NCI-H345 treated with DMSO at 0.1 percent for 48 hours (cell line): ENCODE measurements around the gene SPINT1.

ENCODE experiments used
- DNase-seq: peaks from one replicate; lab custom pipeline; 2025; ENCODE audit not compliant: unreplicated experiment; lab: John Stamatoyannopoulos, UW

The SPINT1 gene, protein sequence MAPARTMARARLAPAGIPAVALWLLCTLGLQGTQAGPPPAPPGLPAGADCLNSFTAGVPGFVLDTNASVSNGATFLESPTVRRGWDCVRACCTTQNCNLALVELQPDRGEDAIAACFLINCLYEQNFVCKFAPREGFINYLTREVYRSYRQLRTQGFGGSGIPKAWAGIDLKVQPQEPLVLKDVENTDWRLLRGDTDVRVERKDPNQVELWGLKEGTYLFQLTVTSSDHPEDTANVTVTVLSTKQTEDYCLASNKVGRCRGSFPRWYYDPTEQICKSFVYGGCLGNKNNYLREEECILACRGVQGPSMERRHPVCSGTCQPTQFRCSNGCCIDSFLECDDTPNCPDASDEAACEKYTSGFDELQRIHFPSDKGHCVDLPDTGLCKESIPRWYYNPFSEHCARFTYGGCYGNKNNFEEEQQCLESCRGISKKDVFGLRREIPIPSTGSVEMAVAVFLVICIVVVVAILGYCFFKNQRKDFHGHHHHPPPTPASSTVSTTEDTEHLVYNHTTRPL

DNA sequence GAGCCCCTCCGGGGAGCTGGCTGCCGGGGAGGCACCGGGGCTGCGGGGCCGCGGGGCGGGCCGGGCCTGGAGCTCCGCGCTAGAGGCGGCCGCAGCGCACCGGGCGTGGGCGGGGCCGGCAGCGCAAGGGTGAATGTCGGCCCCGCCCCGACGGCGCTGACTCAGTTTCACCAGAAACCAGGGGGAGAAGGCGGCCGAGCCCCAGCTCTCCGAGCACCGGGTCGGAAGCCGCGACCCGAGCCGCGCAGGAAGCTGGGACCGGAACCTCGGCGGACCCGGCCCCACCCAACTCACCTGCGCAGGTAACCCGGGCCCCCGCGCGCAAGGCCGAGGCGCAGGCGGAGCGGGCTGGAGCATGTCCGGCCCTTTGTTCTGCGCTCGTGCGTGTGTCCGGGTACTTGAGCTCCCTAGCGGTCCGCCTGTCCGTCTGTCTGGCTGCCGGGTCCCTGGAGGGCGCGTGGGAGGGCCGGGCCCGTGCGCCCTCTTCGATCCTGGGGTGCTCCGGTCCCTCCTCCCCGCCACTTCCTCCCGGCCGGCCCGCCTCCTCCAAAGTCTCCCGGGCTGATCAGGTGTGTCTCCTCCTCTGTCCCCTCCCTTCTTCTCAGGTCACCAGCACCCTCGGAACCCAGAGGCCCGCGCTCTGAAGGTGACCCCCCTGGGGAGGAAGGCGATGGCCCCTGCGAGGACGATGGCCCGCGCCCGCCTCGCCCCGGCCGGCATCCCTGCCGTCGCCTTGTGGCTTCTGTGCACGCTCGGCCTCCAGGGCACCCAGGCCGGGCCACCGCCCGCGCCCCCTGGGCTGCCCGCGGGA, at the start of gene SPINT1:
TSS of gene SPINT1 (plus strand) at position 164 of the 811 bp plus-strand sequence. CDS start at position 671, 507 bp downstream.
- no peak for DNase-seq

DNA sequence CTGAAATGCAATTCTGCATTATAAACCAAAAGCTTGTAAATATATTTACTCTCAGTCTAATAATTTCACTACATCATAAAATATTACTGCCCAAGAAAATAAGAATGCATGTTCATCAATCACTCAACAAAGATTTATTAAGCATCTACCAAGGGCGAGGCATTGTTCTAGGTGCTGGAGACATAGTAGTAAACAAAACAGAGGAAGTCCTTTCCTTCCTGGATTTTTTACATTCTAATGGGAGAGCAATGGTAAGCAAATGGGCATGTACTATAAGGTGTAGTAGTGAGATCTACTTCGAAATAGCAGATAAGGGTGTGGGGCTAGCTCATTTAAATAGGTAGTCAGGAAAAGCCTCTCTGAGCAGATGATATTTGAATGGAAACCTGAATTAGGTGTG, 47.8 kb upstream of the SPINT1 start:
- no peak for DNase-seq

DNA sequence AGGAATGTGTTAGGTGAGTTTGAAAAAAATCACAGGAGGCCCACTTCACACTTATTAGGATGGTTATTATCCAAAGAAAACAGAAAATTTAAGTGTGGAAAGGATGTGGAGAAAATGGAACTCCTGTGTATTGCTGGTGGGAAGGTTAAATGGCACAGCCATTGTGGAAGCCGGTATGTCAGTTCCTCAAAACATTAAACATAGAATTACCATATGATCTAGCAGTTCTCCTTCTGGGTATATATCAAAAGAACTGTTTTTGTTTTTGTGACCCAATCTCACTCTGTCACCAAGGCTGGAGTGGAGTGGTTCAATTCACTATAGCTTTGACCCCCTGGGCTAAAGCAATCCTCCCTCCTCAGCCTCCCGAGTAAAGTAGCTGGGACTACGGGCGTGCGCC, 47.3 kb upstream of the SPINT1 start:
- DNase-seq: no peak

DNA sequence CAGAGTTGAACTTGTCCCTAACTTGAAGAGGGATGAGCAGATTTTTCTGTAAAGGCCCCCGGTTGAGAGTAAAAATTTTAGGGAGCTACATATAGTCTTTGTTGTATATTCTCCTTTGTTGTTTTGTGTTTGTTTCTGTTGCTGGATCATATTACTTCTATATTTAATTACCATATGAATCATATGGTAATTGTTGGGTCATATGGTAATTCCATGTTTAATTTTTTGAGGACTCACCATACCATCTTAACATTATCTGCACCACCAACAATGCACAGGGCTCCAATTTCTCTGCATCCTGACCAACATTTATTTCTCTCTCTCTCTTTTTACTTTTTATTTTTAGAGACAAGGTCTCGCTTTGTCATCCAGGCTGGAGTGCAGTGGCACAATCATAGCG, 44.3 kb upstream of the SPINT1 start:
- DNase-seq: no peak

DNA sequence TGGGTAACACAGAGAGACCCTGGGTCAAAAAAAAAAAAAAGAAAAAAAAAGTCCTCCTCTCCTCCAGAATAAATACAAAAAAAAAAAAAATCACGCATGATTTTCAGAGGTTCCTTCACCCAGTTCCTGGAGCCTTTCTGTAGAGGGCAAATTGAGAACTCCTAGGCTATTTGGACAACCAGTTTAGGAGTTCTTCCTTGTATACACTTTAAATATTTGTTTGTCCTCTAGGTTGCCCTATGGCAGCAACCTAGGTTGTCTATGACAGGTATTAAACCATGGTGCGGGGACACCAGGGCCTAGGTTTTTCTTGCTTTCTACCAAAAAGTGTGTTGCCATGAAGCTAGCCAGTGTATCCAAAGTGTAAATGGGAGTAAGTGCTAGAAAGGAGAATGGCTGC, 40.8 kb upstream of the SPINT1 start:
- DNase-seq: no peak

DNA sequence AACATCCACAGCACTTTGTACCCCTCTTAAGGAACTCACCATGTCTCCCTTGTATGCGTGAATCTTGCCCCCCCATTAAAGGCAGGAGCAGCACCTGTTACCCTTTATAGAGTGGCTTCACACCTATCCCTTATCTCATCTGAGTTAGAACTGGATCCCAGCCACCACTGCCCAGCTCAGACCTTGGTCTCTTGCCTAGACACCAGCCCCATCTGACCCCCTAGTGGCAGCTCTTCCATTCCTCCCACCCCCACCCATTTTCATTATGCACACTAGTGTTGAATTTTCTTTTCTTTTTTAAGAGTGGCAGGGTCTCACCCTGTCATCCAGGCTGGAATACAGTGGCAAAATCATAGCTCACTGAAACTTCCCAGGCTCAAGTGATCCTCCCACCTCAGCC, 40.2 kb upstream of the SPINT1 start:
- DNase-seq: no peak

DNA sequence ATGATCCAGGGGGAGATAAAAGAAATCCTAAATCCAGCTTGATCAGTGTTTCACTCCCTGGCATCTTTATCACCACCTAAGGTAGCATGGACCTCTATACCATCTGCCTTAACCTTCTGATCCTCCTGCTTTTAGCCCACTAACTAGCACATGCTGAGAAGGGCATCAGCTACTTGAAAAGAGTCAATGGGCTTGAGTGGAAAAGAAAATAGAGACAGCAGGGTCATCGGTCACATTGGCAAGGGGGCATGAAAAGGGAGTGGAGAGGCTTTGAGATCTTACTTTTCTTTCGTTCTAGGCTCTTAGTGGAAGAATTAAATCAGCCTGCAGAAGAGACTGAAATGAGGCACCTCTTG, 37.2 kb upstream of the SPINT1 start:
- DNase-seq: no peak

DNA sequence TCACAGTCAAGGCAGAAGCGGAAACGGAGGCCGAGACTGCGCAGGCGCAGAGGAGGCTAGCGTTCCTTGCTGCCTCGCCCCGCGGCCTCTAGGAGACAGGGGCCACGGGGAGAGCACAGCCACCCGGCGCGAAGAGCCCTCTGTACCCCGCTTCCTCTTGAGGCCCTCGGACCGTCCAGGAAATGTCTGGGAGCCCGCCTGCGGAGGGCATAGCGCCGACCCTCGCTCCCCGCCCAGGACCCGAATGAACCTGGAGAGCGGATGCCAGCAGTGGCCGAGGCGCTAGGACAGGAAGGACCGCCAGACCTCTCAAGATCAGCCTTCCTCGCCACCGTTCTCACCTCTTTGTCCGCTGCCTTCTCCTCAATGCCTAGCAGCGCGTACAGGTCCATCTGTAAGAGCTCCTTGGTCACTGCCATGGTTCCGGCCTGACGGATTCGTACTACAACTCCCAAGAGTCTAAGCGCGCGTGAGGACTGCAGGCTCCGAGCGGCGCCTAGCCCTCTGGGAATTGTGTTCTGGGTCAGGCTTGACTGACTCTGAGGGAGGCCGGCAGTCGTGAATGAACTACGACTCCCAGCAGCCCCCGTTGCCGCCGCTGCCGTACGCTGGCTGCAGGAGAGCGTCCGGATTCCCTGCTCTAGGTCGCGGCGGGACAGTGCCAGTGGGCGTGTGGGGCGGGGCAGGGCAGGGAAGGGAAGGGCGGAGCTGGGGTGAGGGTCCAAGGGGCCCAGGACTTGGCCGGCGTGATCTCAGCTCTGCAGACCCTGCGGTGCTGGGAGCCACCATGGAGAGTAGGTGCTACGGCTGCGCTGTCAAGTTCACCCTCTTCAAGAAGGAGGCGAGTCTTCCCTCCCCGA, 36.6 kb upstream of the SPINT1 start, which contains the start of the genes DNAJC17 and ZFYVE19:
TSS of gene DNAJC17 (minus strand) at position 446 of the 860 bp plus-strand sequence. CDS start at position 419, 27 bp downstream.
TSS of gene ZFYVE19 (plus strand) at position 62 of the 860 bp plus-strand sequence. CDS start at position 563, 501 bp downstream.
- peak; percentile 86 for DNase-seq

DNA sequence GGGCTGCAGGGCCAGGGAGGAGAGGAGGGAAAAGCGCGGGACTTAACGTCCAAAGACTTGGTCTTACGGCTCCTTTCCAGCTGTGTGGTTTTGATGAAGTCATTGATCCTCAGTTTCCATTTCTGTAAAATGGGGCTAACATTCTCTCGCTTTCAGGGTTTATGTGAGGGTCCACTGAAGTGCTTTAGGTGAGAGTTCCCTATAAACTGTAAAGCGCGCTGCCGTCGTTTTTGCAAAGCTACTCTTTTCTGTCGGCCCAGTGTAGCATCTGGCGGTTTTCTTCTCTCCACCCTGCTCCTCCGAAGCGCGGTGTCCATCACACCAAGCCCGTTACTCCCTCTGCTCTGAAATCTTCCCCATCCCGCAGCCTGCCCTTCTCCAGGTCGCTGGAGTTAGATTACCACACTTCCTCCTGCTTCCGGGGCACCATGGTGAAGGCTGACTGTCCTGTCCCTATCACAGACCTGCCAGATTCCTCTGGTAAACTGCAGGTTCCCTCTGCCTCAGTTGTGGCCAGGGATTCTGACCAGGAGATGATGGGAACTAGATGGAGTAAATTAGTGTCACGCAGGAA, 35.9 kb upstream of the SPINT1 start:
- DNase-seq: no peak

DNA sequence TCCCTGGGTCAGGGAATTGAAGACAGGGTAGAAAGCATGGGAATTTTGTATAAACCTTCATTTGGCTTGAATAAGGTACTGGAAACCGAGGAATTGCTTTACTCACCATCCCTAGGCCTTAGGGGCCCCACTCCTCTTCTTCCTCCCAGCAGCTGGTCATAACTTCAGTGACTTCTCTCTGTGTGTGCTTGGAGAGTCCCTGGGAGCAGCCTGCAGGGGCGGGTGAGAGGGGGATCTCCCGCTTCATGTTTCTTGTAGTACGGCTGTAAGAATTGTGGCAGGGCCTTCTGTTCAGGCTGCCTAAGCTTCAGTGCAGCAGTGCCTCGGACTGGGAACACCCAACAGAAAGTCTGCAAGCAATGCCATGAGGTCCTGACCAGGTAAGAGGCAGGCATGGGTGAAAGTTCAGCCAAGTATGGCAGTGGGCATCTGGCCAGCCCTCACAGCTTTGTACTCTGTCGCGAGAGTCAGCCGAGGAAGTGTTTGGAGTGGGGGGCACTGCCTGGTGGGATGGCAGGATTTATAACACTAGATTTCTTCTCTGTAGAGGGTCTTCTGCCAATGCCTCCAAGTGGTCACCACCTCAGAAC, 34.9 kb upstream of the SPINT1 start:
- DNase-seq: no peak

DNA sequence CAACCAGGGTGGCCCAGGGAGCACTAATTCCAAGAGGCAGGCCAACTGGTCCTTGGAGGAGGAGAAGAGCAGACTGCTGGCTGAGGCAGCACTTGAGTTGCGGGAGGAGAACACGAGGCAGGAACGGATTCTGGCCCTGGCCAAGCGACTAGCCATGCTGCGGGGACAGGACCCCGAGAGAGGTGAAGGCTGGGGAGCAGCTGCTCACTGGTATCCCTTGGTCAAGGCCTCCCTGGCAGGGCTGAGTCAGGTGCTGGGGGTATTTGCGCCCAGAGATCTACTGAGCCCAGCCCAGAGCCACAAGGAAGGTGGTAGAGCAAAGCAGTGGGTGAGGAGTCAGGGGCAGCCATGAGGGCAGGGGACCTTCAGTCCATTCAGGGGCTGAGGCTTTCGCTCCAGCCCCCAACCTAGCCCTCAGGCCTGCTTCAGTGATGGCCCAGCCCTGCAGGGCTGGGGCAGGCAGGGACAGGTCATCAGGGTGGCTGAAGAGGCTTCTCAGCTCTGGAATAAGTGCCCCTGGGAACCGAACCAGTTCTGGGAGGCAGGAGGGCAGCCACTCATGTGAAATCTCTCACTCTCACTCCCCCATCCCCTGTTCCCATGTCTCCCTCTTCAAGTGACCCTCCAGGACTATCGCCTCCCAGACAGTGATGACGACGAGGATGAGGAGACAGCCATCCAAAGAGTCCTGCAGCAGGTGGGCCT, 31.0 kb upstream of the SPINT1 start:
- DNase-seq: no peak

DNA sequence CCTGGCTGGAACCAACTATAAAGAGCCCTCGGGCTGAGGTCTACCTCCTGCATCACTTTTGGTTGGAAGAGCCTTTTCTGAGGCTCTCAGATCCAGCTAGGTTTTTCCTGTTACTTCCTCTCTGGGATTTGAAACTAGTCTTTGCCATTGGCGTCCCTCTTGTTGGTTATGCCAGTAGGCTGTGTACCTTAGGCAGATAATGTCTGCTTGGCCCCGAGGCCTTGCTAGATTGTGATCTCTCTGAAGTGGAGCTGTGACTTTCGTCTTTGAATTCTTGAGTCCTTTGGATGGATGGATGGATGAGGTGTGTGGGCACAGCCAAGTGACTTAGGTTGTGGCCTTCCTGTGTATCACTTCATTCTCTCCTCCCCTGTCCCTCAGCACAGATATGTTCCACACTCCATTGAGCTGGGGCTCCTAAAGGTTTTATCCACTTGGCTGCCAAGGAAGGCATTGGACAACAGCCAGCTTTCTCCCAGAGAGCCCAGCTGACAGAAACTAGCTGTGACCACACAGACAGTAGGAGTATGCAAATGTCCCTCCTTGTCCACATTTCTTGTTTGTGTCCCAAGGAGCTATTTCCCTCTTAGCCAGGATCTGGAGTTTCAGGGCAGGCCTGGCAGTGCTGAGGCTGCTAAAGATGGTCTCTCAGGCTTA, 28.7 kb upstream of the SPINT1 start:
- DNase-seq: no peak

DNA sequence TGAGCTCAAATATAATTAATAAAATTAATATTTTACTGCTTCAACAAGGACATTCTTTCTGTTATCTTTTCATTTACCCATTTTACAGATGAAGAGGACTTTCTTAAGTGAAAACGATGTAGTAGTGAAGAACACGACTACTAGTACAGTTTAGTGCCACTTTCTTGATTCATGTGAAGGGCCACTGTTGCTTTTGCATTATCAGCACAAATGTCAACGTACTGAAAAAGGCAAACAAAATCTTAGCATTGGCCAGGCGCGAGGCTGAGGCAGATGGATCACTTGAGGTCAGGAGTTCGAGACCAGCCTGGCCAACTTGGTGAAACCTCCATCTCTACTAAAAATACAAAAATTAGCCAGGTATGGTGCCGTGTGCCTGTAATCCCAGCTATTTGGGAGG, 24.8 kb upstream of the SPINT1 start:
- no peak for DNase-seq

DNA sequence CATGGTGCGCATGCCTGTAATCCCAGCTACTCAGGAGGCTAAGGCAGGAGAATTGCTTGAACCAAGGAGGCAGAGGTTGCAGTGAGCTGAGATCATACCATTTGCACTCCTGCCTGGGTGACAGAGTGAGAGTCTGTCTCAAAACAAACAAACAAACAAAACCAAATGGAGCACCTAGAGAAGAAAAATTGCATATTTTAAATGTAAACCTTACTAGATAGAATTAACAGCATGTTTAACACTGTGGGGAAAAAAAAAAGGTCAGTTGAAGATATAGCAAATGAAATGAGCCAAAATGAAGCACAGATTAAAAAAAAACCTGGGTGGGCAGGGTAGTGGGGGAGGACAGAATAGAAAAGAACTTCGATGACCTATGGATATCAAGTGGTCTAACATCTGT, 22.7 kb upstream of the SPINT1 start:
- no peak for DNase-seq

DNA sequence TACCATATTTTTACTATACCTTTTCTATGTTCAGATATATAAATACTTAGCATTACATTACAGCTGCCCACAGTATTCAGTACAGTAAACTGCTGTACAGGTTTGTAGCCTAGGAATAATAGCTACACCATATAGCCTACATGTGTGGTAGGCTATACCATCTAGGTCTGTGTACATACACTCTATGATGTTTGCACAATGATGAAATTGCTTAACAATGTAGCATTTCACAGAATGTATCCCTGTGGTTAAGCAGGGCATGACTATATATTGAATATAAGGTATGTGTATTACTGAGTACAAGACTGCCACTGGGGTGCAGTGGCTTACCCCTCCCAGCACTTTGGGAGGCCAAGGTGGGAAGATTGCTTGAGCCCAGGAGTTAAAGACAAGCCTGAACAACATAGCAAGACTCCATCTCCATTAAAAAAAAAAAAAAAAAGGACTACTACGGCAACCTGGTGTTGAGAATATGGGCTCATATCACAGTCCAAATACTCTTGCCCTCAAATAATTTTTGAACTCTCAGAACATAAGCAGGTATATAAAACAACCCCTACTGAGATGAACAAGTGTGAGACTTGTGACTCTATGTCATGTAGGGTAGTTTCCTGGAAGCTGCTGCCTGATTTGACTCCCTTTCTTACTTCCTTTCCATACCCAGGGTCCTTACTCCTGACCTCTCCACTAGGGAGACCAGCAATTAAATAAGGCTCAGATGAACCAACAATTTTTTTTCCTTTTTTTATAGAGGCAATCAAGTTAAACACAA, 20.1 kb upstream of the SPINT1 start:
- no peak for DNase-seq

DNA sequence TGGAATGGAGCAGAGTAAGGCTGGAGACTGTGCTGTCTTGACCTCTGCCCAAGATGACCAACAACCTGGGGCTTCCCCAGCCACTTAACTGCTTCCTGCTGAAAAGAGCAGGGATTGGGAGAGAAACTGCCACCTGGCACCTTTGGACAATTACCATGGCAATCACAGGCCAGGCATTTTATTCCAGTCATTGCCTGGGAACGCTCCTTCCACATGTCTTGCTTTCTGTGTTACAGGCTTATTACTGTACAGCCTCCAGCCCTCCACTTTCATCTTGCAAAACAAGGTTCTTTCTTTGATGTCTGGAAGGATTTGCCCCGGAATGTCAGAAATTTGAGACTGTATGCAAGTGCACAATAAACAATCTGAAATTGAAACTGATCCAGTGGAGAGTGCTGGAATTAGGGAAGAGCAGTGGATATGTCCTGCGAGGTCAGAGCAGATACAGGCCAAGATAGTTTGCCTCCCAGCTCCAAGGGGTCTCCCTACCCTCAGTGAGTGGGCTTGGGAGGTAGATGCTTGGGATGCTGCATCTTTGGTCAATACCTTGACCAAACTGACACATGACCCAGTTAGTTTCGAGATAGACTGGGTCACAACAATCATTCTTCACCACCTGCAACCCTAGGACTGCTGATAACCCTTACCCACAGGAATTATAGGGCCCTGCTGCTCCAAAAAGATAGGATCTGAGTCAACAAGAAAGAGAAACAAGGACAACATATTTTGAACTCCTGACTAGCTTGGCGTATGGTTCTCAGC, 18.0 kb upstream of the SPINT1 start:
- DNase-seq: no peak

DNA sequence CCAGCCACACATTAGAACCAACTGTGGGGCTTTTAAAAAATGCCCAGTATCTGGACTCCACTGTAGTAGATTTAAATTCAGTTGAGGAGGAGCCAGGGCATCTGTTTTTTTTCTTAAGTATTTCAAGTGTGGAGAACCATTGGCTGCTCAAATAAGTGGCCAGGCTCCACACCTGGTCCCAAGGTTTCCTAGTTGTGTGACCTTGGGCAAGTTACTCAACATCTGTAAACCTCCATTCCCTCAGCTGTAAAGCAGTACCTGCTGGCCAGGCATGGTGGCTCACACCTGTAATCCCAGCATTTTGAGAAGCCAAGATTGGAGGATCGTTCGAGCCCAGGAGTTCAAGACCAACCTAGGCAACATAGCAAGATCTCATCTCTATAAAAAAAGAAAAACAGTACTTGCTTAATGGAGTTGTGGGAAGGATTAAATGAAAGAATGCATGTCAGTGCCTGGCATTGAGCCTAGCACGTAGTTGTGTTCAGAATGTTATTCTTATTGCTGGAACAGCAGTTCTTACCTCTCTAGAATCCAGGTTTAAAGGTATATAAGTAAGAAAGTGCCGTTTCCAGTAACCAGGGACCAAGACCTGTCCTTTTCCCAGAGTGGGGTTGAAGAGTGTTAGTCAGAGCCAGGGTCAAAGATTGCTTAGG, 17.3 kb upstream of the SPINT1 start:
- DNase-seq: no peak
